ENCODE data around the gene NOMO2. TPM values are rescaled to one million over a fixed set of nuclear protein-coding genes. Genes with fewer than 3 reads are reported as not detected.

NOMO2 gene
- total and polyA plus RNA-seq, 11 donors, result 94.2 to 248 (median 157) TPM

Small RNA genes lying within 50 kb of the gene (microRNA-seq; reads per million reads assigned to microRNA genes)
- gene MIR3179-3 (0 reads per million in 4 donors), gene MIR3179-4 (0 reads per million in 4 donors), gene MIR3180-3 (0 reads per million in 4 donors), gene MIR3670-3 (0 reads per million in 4 donors), gene MIR3670-4 (0 reads per million in 4 donors), gene MIR6770-3 (0 reads per million in 4 donors)

Other genes with a start within 250 kb of the NOMO2 start
- gene NPIPA8, start 225.4 kb downstream of the NOMO2 start, total RNA-seq, result 10 to 100 TPM in 1 of 9 donors, under 1 TPM in 5, not detected in 3; 0.19 to 13.9 (median 0.32) TPM
- gene NPIPA8, start 225.4 kb downstream of the NOMO2 start, polyA plus RNA-seq, result 1 to 10 TPM in 1 of 2 donors, not detected in 1; 4.4 TPM
- 100 to 1,000 TPM; 391 to 919 (median 767) TPM for gene RPS15A, start 228.2 kb upstream of the NOMO2 start, total RNA-seq
- gene RPS15A, start 228.2 kb upstream of the NOMO2 start, polyA plus RNA-seq, result 1,000 to 10,000 TPM; 1,532 to 3,186 TPM
- 10 to 100 TPM; 16.5 to 63.2 (median 22.9) TPM for gene ARL6IP1, start 239.5 kb upstream of the NOMO2 start, total RNA-seq
- gene ARL6IP1, start 239.5 kb upstream of the NOMO2 start, polyA plus RNA-seq, result 10 to 100 TPM; 20.2 to 30.8 TPM

All from heart left ventricle (tissue), 11 donors.